HG03064 (cell line): ENCODE data around the gene NEURL3.

Experiments used
- ATAC-seq: cut with Tn5 transposase; IDR thresholded peaks from one replicate; pipeline ENCODE4 v1.9.1; 2021; ENCODE audit warnings: low read depth; ENCODE audit not compliant: unreplicated experiment

Gene NEURL3

GRCh38 chr2:96528006-96528699 is 23.0 kb upstream of the NEURL3 start:
- ATAC-seq, result no peak

GRCh38 chr2:96527286-96528005 is 22.3 kb upstream of the NEURL3 start:
- no peak for ATAC-seq

- no peak for ATAC-seq
These were observed 21.6 kb upstream of the NEURL3 start for GRCh38 chr2:96526615-96527285.

GRCh38 chr2:96526101-96526591 is 21.0 kb upstream of the NEURL3 start:
- no peak for ATAC-seq

- no peak for ATAC-seq
These were observed 20.0 kb upstream of the NEURL3 start for GRCh38 chr2:96525211-96525507.

- ATAC-seq, result no peak
These were observed 19.5 kb upstream of the NEURL3 start for GRCh38 chr2:96524482-96525210.

GRCh38 chr2:96523659-96524481 is 18.7 kb upstream of the NEURL3 start:
- no peak for ATAC-seq

- no peak for ATAC-seq
These were observed 17.4 kb upstream of the NEURL3 start for GRCh38 chr2:96522304-96523203.

- ATAC-seq, result no peak
These were observed 16.1 kb upstream of the NEURL3 start for GRCh38 chr2:96521219-96521618.

GRCh38 chr2:96520697-96521096 is 15.5 kb upstream of the NEURL3 start:
- no peak for ATAC-seq

- no peak for ATAC-seq
These were observed 15.1 kb upstream of the NEURL3 start for GRCh38 chr2:96520231-96520630.

- no peak for ATAC-seq
These were observed 11.9 kb upstream of the NEURL3 start for GRCh38 chr2:96517079-96517478.

- ATAC-seq, result no peak
These were observed 9.4 kb upstream of the NEURL3 start for GRCh38 chr2:96514521-96514920.

GRCh38 chr2:96512341-96512740 is 7.2 kb upstream of the NEURL3 start:
- ATAC-seq, result no peak

- no peak for ATAC-seq
These were observed 6.7 kb upstream of the NEURL3 start for GRCh38 chr2:96511851-96512250.

- no peak for ATAC-seq
These were observed 5.9 kb upstream of the NEURL3 start for GRCh38 chr2:96510931-96511595.

GRCh38 chr2:96509847-96510230 is 4.7 kb upstream of the NEURL3 start:
- no peak for ATAC-seq

- ATAC-seq, result peak; percentile 61
These were observed 4.1 kb upstream of the NEURL3 start for GRCh38 chr2:96509114-96509846.
